ENCODE results near the gene MACROD2. TPM values are rescaled to one million over a fixed set of nuclear protein-coding genes. Genes with fewer than 3 reads are reported as not detected.

MACROD2 gene
- total RNA-seq, 6 experiments from 2014 or later: 0.05 to 0.57 (median 0.11) TPM; not detected in 1

- Mint-ChIP-seq H3K4me3 (no peak overlapping the region), H3K36me3 (ENCODE audit: low read depth) (no peaks in the 10 kb centered on the region), H3K27me3 (ENCODE audit: insufficient read depth) (no peaks in the 10 kb centered on the region; the same call in 1 of the 2 replicates), H3K27ac (no peak overlapping the region), H3K9me3 (peaks cover 23% of the 10 kb centered on the region), H3K4me1 (ENCODE audit: low read depth) (no peaks in the 10 kb centered on the region)
- TF ChIP-seq CTCF (IDR thresholded peaks at IDR 0.05): no peak
- no peak for DNase-seq
Measured at GRCh38 chr20:15836634-15837033, 1841.3 kb downstream of the MACROD2 start.

- Mint-ChIP-seq H3K27ac (no peak overlapping the region), H3K36me3 (ENCODE audit: low read depth) (no peaks in the 10 kb centered on the region), H3K9me3 (peaks cover 27% of the 10 kb centered on the region), H3K4me1 (ENCODE audit: low read depth) (no peaks in the 10 kb centered on the region), H3K4me3 (no peak overlapping the region), H3K27me3 (ENCODE audit: insufficient read depth) (no peaks in the 10 kb centered on the region; the same call in 1 of the 2 replicates)
- no peak for DNase-seq
- no peak for TF ChIP-seq CTCF (IDR thresholded peaks at IDR 0.05)
Measured at GRCh38 chr20:15837563-15837962, 1842.2 kb downstream of the MACROD2 start.

GRCh38 chr20:15838466-15838865 is 1843.2 kb downstream of the MACROD2 start:
- DNase-seq: no peak

GRCh38 chr20:15840636-15841301 is 1845.5 kb downstream of the MACROD2 start:
- DNase-seq: no peak
- Mint-ChIP-seq H3K4me1 (ENCODE audit: low read depth) (no peaks in the 10 kb centered on the region), H3K36me3 (ENCODE audit: low read depth) (no peaks in the 10 kb centered on the region), H3K4me3 (no peak overlapping the region), H3K9me3 (peaks cover 20% of the 10 kb centered on the region), H3K27ac (no peak overlapping the region), H3K27me3 (ENCODE audit: insufficient read depth) (no peaks in the 10 kb centered on the region; the same call in 1 of the 2 replicates)
- TF ChIP-seq CTCF (IDR thresholded peaks at IDR 0.05): no peak

More at GRCh38 chr20:15838466-15838865, 1843.2 kb downstream of the MACROD2 start:
- Mint-ChIP-seq H3K4me1 (ENCODE audit: low read depth) (no peaks in the 10 kb centered on the region), H3K9me3 (peaks cover 22% of the 10 kb centered on the region), H3K27ac (no peak overlapping the region), H3K36me3 (ENCODE audit: low read depth) (no peaks in the 10 kb centered on the region), H3K27me3 (ENCODE audit: insufficient read depth) (no peaks in the 10 kb centered on the region; the same call in 1 of the 2 replicates), H3K4me3 (no peak overlapping the region)
- TF ChIP-seq CTCF (IDR thresholded peaks at IDR 0.05): no peak

GRCh38 chr20:15842872-15843271 is 1847.6 kb downstream of the MACROD2 start:
- H3K27ac Mint-ChIP-seq: no peak overlapping the region
- no peak for DNase-seq
- no peaks in the 10 kb centered on the region for H3K36me3 Mint-ChIP-seq (ENCODE audit: low read depth)
- H3K27me3 Mint-ChIP-seq (ENCODE audit: insufficient read depth): no peaks in the 10 kb centered on the region; the same call in 1 of the 2 replicates
- no peak overlapping the region for H3K4me3 Mint-ChIP-seq
- peaks cover 21% of the 10 kb centered on the region for H3K9me3 Mint-ChIP-seq
- no peak for TF ChIP-seq CTCF (IDR thresholded peaks at IDR 0.05)
- no peaks in the 10 kb centered on the region for H3K4me1 Mint-ChIP-seq (ENCODE audit: low read depth)
